NCI-H345 treated with DMSO at 0.1 percent for 48 hours (cell line): Measurements from ENCODE around the gene FBLN7.
"Not testable (repeated sequence)": the region's sequence is repeated elsewhere in the genome, so short reads cannot be mapped to it uniquely, and the experiment has no call there.

Experiments used
- DNase-seq: peaks from one replicate; lab custom pipeline; 2025; ENCODE audit not compliant: unreplicated experiment; lab: John Stamatoyannopoulos, UW

Gene FBLN7, protein sequence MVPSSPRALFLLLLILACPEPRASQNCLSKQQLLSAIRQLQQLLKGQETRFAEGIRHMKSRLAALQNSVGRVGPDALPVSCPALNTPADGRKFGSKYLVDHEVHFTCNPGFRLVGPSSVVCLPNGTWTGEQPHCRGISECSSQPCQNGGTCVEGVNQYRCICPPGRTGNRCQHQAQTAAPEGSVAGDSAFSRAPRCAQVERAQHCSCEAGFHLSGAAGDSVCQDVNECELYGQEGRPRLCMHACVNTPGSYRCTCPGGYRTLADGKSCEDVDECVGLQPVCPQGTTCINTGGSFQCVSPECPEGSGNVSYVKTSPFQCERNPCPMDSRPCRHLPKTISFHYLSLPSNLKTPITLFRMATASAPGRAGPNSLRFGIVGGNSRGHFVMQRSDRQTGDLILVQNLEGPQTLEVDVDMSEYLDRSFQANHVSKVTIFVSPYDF

DNA sequence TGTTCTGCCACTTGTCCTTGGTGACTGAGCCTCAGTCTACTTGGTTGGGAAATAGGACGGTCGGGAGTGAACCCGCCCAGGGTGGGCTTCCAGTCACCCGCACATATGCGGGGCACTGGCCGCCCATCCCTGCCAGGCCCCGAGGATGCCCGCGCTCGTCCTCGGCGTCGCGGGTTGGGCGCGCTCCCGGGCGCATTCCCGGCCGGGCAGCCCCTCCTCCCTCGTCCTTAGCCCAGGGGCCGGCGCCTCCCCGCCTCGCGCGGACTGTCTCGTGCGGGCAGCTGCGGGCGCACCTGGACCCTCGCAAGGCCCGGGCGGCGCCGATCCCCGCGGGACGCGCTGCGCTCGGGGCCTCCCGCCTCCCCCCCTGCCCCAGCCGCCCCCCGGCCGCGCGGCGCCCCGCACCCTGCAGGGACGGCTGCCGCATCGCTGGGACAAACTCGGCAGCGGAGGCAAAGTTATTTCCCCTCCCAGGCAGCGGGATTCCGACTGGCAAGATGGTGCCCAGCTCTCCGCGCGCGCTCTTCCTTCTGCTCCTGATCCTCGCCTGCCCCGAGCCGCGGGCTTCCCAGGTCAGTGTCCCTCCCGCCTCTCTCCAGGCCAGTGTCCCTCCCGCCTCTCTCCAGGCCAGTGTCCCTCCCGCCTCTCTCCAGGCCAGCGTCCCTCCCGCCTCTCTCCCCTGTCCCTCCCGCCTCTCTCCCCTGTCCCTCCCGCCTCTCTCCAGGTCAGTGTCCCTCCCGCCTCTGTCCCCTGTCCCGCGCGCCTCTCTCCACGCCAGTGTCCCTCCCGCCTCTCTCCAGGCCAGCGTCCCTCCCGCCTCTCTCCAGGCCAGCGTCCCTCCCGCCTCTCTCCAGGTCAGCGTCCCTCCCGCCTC is at the start of gene FBLN7:
FBLN7 (plus strand) TSS at position 227 of the 874 bp plus-strand sequence; CDS start at position 498, 271 bp downstream.
- no peak for DNase-seq

DNA sequence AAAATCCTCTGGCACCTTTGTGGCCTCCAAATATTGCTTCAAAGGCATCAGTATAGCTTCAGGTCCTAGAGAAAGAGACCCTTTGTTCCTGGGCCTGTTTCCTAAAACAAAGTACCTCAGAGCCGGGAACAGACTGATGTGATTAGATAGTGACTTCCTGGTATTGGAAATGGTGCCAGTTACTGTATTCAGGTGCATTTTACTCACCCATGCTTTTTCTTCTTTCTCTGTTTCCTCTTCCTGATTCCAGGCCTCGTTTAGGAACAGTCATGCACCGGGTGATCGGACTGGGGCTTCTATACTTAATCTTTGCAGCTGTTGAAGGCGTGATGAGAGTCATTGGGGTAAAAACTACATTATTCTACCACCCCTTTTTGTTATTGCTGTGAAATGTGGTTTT is 48.8 kb upstream of the FBLN7 start:
- DNase-seq, result no peak

DNA sequence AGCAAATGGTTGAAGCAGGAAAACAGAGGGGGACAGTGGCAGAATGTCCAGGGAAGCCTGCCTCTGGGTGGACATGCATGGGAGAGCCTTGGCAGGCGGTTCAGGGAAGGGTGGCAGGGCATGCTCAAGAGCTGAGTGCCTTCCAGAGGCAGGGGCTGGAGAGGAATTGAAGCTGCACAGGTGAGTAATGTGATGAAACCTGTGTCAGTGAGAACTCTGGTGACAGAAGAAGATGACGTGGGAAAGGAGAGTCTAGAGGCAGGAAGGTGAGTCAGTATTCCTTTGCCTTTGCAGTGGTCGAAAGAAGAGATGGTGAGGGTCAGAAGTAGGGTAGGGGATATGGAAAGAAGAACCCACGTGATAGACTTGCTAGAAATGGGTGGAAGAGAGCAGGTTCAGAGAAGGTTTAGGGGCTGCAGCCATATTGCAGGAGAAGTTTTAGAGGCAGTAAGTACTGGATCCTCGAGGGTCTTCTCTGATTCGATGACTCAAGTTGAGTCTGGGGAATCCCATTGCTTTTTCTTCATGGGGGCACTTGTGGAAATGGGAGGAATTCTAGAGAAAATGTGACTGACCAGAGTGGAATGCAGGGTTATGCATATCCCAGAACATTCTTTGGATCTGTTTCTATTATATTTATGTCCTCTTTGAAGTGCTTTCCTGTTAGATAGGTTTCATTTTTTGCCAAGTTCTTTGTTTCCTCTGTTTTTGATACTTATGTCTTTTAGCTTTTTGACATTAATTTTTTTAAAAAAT is 45.7 kb upstream of the FBLN7 start:
- DNase-seq, result no peak

DNA sequence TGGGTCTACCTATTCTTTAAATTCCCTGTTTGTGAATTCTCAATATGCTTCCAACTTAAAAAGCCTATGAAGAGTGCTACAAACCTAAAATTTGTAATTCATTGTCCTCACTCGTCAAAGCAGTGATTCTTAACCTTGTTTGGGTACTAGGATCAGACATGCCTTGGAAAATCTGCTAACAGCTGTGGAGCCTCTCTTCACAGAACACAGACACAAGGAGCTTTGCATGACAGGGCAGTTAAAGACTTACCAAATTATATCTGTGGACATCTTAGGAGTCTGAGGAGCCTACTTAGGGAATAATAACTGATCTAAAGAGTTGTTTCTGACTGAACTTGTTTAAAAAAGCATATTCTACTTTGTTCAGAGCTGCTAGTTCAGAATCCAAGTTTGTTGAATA is 45.0 kb upstream of the FBLN7 start:
- DNase-seq, result no peak

DNA sequence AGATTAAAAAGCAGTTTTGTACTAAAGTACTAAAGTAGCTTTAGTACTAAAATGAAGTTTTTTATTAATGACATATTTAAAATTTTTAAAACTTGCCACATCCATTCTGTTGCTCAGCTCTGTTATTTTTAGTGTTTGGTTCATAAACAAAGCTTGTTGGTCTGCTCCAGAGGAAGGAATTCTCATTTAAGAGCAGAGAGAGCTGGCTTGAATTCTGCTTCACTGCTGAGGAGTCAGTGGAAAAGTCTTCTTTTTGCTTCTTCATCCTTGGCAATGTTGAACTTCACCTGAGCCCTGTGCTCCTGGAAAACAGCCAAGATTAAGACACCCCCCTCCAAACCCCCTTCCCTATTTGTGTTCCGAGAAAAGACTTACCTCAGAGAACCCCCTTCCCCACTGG is 42.5 kb upstream of the FBLN7 start:
- DNase-seq, result no peak

DNA sequence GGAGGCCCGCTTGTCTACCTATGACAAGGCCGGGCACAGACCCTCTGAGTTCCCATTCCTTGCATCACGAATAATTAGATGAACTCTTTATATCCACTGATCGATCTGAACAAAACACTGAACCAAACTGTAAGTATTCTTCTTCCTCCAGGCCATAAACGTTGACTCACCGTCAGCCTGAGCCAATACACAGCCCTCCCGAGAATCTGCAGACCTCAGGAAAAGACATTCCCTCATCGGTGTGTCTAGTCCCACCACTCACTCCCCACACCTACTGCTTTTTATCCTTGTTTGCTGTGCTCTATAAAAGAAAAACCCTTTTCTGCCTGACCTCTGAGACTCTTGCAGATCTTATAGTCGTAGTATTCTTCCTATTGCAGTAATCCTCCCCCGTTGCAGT is 42.1 kb upstream of the FBLN7 start:
- no peak for DNase-seq

DNA sequence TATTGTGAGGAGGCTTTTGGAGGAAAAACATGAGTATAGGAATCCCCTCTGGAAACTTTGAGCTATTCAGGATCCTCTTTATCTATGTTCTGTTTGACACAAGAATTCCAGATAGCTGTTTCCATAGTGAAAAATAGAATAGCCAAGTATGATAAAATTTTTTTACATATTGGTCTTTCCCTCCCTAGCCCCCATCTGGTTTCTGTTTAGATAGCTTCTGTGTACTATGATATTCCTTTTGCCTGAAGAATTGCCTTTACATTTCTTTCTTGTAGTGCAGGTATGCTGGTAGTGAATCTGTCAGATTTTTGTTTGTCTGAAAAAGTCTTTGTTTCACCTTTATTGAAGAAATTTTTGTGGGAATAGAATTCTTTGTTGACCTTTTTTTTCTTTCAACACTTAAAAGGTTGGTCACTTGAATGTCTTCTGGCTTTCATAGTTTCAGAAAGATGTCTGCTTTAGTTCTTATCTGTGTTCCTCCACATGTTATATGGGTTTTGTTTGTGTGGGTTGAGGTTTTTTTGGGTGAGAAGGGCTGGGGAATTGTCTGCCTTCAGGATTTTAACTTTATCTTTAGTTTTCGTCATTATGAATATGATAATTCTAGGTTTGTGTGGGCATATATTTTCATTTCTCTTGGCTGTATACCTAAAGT is 29.9 kb upstream of the FBLN7 start:
- DNase-seq, result no peak

DNA sequence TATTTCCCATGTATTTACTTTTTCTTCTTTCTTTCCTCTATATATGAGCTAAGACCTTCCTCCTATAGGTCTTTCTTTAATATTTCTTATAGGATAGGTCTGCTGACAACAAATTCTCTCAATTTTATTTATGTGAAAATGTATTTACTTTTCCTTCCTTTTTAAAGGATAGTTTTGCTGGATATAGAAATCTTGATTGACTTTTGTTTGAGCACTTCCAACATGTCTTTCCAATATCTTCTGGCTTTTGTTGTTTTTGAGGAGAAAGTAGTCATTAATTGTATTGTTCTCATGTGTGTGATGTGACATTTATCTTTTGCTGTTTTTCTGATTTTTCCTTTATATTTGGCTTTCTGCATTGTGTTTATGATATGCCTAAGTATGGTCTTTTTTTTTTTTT is 28.9 kb upstream of the FBLN7 start:
- no peak for DNase-seq

DNA sequence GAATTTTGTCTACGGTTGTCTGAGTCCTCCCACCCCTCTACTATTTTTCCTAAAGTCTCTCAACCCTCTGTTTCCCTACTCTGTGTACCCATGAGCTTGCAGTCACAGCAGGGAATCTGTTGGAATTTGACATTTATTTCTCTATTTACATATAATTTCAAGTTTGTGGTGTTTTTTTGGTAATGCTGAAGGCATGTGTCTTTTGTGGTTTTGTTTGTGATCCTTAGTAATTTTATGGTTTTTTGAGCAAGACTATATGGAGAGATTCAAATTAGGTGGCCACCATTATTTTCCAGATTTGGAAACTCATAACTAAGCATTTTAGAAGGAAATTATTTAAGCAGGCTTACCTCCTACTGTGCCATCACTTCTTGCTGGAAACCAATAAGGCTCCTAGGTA is 27.2 kb upstream of the FBLN7 start:
- no peak for DNase-seq

DNA sequence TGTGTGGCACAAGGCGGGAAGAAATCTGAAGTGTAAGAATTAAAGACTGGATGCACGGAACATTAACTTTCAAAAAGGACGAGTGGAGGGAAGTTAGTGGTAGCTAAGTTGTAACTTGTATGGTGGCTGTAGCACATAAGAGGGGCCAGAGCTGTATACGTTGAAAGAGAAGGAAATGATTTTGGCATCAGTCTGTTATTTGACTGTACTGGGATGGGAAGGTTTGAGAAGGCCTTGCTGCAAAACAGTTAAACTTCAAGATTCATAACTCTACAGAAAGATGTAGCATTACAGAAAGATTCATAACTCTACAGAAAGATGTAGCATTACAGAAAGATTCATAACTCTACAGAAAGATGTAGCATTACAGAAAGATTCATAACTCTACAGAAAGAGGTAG is 24.8 kb upstream of the FBLN7 start:
- DNase-seq, result not testable (repeated sequence)

DNA sequence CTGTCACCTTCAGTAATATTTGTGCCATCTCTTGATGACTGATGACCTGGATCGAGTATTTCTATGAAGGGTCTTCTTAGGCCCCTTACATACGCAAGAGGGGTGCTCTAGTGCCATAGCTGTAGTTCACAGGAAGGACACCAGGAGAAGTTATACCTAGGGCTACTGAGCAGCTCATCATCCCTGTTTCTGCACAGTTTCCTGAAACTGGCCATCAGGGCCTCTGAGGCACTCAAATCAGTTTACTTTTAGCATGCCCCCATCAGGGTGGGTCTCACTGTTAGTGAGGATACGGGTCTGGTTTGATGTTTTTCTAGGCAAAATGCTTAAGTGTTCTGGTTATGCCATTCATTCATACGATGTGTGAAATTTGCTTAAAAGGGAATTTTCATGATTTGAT is 20.0 kb upstream of the FBLN7 start:
- DNase-seq, result no peak

DNA sequence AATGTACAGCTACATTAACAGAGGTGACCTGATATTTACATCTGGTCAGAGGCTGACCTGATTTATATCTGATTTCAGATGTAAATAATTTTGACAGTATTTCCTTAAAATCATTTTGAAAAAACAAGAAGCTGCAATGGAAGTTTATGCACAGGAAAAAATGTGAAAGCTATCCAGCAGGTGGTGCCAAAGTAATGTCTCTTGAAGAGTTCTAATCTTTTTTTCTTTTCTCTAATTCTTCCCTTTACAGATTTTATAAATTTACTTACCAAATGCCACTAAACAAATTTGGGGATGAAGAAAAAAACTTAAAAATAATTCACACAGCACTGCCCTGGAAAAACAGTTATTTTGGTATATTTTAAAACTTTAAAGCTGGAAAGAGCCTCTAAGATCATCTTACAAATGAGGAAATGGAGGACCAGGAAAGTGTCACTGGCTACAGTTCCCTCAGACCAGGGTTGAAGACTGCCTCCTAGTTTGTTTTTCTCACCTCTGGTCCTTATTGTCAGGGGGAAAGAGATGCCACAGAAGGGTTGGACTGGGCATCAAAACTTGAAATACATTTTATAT is 16.4 kb upstream of the FBLN7 start:
- DNase-seq, result peak; percentile 8

DNA sequence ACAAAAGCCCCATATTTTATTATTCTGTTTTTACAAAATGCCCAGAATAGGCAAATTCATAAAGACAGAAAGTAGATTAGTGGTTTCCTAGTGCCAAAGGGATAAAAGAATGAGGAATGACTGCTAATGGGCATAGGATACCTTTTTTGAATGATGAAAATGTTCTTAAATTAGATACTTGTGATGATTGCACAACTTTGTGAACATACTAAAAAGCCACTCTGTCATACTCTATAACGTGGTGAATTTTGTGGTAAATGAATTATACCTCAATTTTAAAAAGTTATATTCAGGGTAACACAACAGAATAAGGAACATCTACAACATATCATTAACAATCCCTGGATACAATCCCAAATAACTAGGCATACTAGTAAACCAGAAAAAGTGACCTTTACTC is 9.1 kb upstream of the FBLN7 start:
- no peak for DNase-seq

DNA sequence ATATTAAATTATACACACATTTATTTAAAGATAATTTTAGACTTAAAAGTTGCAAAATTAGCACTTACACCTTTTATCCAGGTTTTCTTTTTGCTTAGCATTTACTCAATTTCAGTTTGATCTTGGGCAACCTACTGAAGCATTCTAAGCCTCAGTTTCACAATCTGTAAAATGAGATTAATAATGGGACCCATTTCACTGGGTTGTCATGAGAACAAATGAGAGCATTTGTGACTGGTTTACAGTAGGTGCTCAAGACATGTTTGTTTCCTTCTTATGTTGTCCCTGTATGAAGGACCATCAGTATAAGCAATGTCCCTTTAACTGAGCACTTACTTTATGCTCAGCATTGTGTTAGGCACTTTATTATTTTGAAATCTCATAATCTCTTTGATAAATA is 4.8 kb upstream of the FBLN7 start:
- DNase-seq, result no peak

DNA sequence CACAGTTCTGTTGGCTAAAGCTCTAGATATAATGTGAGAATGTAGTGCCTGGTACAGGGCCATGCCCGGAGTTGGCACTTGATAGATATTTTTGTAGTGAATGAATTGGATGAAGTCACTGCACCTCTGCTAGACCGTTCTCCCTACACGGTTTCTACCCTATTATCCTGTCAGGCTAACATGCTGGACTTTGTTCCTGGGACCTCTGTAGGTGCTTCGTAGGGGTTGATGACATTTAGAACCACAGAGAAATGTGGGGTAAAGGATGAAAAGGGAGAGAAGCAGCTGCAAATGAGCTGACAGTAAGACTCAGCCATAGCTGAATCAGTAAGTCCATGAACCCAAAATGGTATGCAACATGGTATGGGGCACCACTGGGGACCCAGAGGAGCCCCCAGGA is 4.1 kb upstream of the FBLN7 start:
- DNase-seq, result no peak

DNA sequence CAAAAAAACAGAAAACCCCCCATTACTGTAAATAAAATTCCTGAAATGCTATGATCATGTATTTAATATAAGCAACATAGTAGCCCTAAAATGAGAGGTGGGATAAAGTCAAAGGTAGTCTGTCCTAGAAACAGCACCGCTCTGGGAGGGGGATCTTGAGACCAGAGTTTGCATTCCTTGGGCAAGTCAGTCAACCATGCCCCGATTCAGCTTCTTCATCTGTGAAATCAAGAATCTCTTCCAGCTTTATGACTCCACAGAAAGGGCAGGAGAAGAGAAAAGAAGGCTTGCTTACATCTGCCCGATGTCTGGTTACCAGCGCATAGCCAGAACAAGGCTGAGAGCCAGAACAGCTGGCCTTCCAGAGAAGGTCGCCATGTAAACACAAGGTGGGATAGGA is 2.1 kb upstream of the FBLN7 start:
- DNase-seq, result no peak

DNA sequence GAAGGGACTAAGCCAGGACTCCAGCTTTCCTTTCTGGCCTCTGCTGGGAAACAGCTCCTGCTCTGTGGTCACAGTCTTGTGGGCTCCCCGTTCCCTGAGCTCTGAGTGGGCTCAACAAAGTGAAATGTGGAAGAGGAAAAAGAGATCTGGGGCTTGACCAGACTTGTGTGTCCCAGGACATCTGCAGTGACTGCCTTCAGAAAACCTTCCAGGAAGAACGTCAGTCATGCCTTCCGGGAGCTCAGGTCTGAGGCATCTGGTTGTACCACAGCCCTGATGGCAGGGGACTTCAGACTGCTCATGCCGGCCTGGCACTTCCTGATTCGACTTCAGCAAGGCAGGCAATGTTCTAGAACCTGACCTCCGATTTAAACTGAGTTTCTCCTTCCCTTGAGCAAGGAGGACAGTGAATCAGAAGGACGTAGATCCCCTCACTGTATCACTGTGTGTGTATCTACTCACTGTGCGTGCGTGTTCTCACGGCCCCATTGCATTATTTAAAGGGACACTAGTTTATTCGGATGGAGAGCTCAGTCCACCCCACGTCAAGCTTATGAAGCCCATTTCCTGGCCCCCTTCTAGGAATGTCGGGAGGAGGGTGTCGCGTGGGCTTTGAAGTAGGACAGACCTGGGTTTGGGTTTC is 548 bp upstream of the FBLN7 start:
- no peak for DNase-seq

DNA sequence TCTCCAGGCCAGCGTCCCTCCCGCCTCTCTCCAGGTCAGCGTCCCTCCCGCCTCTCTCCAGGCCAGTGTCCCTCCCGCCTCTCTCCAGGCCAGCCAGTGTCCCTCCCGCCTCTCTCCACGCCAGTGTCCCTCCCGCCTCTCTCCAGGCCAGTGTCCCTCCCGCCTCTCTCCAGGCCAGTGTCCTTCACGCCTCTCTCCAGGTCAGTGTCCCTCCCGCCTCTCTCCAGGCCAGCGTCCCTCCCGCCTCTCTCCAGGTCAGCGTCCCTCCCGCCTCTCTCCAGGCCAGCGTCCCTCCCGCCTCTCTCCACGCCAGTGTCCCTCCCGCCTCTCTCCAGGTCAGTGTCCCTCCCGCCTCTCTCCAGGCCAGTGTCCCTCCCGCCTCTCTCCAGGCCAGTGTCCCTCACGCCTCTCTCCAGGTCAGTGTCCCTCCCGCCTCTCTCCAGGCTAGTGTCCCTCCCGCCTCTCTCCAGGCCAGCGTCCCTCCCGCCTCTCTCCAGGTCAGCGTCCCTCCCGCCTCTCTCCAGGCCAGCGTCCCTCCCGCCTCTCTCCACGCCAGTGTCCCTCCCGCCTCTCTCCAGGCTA is 939 bp downstream of the FBLN7 start:
- DNase-seq, result not testable (repeated sequence)

DNA sequence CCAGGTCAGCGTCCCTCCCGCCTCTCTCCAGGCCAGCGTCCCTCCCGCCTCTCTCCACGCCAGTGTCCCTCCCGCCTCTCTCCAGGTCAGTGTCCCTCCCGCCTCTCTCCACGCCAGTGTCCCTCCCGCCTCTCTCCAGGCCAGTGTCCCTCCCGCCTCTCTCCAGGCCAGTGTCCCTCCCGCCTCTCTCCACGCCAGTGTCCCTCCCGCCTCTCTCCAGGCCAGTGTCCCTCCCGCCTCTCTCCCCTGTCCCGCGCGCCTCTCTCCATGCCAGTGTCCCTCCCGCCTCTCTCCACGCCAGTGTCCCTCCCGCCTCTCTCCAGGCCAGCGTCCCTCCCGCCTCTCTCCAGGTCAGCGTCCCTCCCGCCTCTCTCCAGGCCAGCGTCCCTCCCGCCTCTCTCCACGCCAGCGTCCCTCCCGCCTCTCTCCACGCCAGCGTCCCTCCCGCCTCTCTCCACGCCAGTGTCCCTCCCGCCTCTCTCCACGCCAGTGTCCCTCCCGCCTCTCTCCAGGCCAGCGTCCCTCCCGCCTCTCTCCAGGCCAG is 1.5 kb downstream of the FBLN7 start:
- DNase-seq, result not testable (repeated sequence)
